Hepatocyte (in vitro differentiated cells): ENCODE data around the gene GSTM1. TPM values are rescaled to one million over a fixed set of nuclear protein-coding genes. Genes with fewer than 3 reads are reported as not detected.
"Not testable (repeated sequence)": the region's sequence is repeated elsewhere in the genome, so short reads cannot be mapped to it uniquely, and the experiment has no call there.

Source experiments
- DNase-seq: peaks from one replicate; pipeline ENCODE4 v3.0.0-alpha.2; 2016; ENCODE audit warnings: low spot score
- H2AFZ ChIP-seq: fragments of 200-600 bp; sonication (generic); 2 replicates; pipeline ENCODE4 v1.6.0; 2016; ENCODE audit warnings: antibody characterized with exemption, mild to moderate bottlenecking
- H3K27ac ChIP-seq: fragments of 200-600 bp; sonication (generic); 2 replicates; pipeline ENCODE4 v1.5.1; 2016; ENCODE audit warnings: mild to moderate bottlenecking
- H3K27me3 ChIP-seq: fragments of 200-600 bp; sonication (generic); 2 replicates; pipeline ENCODE4 v1.6.1; 2016
- H3K36me3 ChIP-seq: fragments of 200-600 bp; sonication (generic); replicated peaks from 2 replicates; pipeline ENCODE4 v1.5.1; 2016; ENCODE audit warnings: low read depth; ENCODE audit not compliant: insufficient read depth
- H3K4me1 ChIP-seq: fragments of 200-600 bp; sonication (generic); 2 replicates; pipeline ENCODE4 v1.5.1; 2016; ENCODE audit warnings: mild to moderate bottlenecking, moderate library complexity; ENCODE audit not compliant: insufficient read depth
- H3K4me2 ChIP-seq: fragments of 200-600 bp; sonication (generic); 2 replicates; pipeline ENCODE4 v1.6.0; 2016
- H3K4me3 ChIP-seq: fragments of 200-600 bp; sonication (generic); 2 replicates; pipeline ENCODE4 v1.5.1; 2016; ENCODE audit warnings: mild to moderate bottlenecking
- H3K79me2 ChIP-seq: fragments of 200-600 bp; sonication (generic); 2 replicates; pipeline ENCODE4 v1.6.0; 2017; ENCODE audit warnings: mild to moderate bottlenecking
- H3K9me2 ChIP-seq: fragments of 200-600 bp; sonication (generic); replicated peaks from 2 replicates; pipeline ENCODE4 v1.6.0; 2017; ENCODE audit warnings: mild to moderate bottlenecking; ENCODE audit not compliant: insufficient read depth
- H3K9me3 ChIP-seq: fragments of 200-600 bp; sonication (generic); 2 replicates; pipeline ENCODE4 v1.5.1; 2016; ENCODE audit warnings: low read depth, mild to moderate bottlenecking
- H4K20me1 ChIP-seq: fragments of 200-600 bp; sonication (generic); 2 replicates; pipeline ENCODE4 v1.6.0; 2016; ENCODE audit warnings: mild to moderate bottlenecking; ENCODE audit not compliant: insufficient read depth, poor library complexity, severe bottlenecking
- CTCF ChIP-seq: fragments of 200-600 bp; sonication (generic); IDR thresholded peaks from 2 replicates; pipeline ENCODE4 v1.5.1; 2016; ENCODE audit warnings: antibody characterized with exemption, mild to moderate bottlenecking; ENCODE audit not compliant: poor library complexity
- EZH2 ChIP-seq: fragments of 200-600 bp; sonication (generic); IDR thresholded peaks from 2 replicates; pipeline ENCODE4 v1.6.1; 2016; ENCODE audit warnings: antibody characterized with exemption, mild to moderate bottlenecking, borderline replicate concordance
- EZH2phosphoT487 ChIP-seq: fragments of 200-600 bp; sonication (generic); IDR thresholded peaks from one replicate; pipeline ENCODE4 v1.6.1; 2018; ENCODE audit warnings: antibody characterized with exemption, mild to moderate bottlenecking, low read depth, moderate library complexity; ENCODE audit not compliant: unreplicated experiment, severe bottlenecking
- WGBS: methylation state at CpG from one replicate; pipeline ENCODE4 v1.1.6; 2016; ENCODE audit warnings: low lambda C conversion rate; ENCODE audit errors: missing lambda C conversion rate; 5-methylcytosine and 5-hydroxymethylcytosine counted together
- polyA plus RNA-seq: library from polyadenylated mRNA; unstranded; fragments of >200 nt; fragmentation: Nextera tagmentation; extraction: Ambion mirVana; gene quantifications from 2 replicates; pipeline ENCODE4 v1.2.1, GENCODE V29; 2016
- total RNA-seq: library from RNA; depleted of rRNA; stranded (reverse); fragments of >200 nt; gene quantifications from 2 replicates; pipeline ENCODE4 v1.2.3, GENCODE V29; 2014

GSTM1 gene
- total and polyA plus RNA-seq, 2 experiments from 2014 or later, result 19.9 to 44.3 TPM

DNA sequence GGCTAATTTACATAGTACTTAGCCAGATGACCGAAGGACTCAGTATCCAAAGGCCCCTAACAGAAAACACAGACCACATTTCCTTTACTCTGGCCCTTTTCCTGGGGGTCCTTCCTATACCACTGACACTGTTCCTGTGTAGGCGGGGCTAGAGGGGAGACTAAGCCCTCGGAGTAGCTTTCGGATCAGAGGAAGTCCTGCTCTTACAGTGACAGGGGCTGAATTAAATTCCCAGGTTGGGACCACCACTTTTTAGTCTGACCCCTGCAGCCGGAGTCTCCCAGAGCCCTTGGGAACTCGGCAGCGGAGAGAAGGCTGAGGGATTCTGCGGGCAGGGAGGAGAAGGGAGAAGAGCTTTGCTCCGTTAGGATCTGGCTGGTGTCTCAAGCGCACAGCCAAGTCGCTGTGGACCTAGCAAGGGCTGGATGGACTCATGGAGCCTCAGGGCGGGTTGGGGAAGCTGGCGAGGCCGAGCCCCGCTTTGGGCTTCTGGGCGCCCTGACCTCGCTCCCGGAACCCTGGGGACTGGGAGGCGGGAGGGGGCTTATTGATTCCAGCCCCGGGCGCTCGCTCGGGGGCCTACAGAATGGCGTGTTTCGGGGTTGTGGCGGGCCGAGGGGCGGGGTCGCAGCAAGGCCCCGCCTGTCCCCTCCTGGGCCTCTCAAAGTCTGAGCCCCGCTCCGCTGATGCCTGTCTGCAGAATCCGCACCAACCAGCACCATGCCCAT is 24.1 kb downstream of the GSTM1 start, which contains the start of gene GSTM5:
Gene GSTM5 (plus strand): TSS at position 659 of the 728 bp plus-strand sequence. CDS start 62 bp downstream, at position 721.
- not testable (repeated sequence) for H3K36me3 ChIP-seq, H2AFZ ChIP-seq, H3K9me3 ChIP-seq, H4K20me1 ChIP-seq, H3K27me3 ChIP-seq, H3K9me2 ChIP-seq, H3K4me3 ChIP-seq, DNase-seq, H3K27ac ChIP-seq, H3K4me1 ChIP-seq, H3K4me2 ChIP-seq, H3K79me2 ChIP-seq
- 85% methylated on average over 19 of the region's 33 CpGs for WGBS

GRCh38 chr1:109712321-109712864 is 24.8 kb downstream of the GSTM1 start:
- H3K36me3 ChIP-seq, result no peaks in the 10 kb centered on the region
- no peak overlapping the region for H3K27ac ChIP-seq
- no peak overlapping the region for H3K4me3 ChIP-seq
- DNase-seq, result no peak
- no peaks in the 10 kb centered on the region for H3K4me1 ChIP-seq
- WGBS, result 95% methylated on average over 11 of the region's 22 CpGs
- no peaks in the 10 kb centered on the region for H4K20me1 ChIP-seq
- H3K79me2 ChIP-seq, result no peaks in the 10 kb centered on the region
- no peak overlapping the region for H3K4me2 ChIP-seq
- no peaks in the 10 kb centered on the region for H3K9me2 ChIP-seq
- no peak for TF ChIP-seq EZH2phosphoT487
- no peak for TF ChIP-seq EZH2
- no peak for TF ChIP-seq CTCF
- H3K27me3 ChIP-seq, result no peaks in the 10 kb centered on the region
- H2AFZ ChIP-seq, result no peak overlapping the region
- no peaks in the 10 kb centered on the region for H3K9me3 ChIP-seq

DNA sequence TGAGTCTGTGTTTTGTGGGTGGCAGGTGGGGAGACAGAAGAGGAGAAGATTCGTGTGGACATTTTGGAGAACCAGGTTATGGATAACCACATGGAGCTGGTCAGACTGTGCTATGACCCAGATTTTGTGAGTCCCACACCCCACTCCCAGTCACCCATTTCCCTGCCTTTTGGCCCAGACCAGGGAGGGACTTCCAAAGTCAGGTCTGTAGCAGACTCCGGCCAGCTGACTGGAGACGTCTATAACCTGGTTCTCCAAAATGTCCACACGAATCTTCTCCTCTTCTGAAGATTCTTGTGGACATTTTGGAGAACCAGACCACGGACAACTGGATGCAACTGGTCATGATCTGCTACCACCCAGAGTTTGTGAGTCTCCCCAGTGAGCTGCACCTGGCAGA is 26.0 kb downstream of the GSTM1 start:
- no peaks in the 10 kb centered on the region for H3K9me3 ChIP-seq
- H3K9me2 ChIP-seq, result no peaks in the 10 kb centered on the region
- no peak overlapping the region for H3K4me2 ChIP-seq
- no peak for DNase-seq
- H3K4me3 ChIP-seq, result no peak overlapping the region
- no peaks in the 10 kb centered on the region for H3K79me2 ChIP-seq
- no peaks in the 10 kb centered on the region for H3K4me1 ChIP-seq
- H3K27ac ChIP-seq, result no peak overlapping the region
- no peaks in the 10 kb centered on the region for H3K36me3 ChIP-seq
- no peaks in the 10 kb centered on the region for H4K20me1 ChIP-seq
- no peaks in the 10 kb centered on the region for H3K27me3 ChIP-seq
- 89% methylated on average over 5 of the region's 5 CpGs for WGBS
- TF ChIP-seq EZH2 (no peak), EZH2phosphoT487 (no peak), CTCF (no peak)
- H2AFZ ChIP-seq, result no peak overlapping the region

DNA sequence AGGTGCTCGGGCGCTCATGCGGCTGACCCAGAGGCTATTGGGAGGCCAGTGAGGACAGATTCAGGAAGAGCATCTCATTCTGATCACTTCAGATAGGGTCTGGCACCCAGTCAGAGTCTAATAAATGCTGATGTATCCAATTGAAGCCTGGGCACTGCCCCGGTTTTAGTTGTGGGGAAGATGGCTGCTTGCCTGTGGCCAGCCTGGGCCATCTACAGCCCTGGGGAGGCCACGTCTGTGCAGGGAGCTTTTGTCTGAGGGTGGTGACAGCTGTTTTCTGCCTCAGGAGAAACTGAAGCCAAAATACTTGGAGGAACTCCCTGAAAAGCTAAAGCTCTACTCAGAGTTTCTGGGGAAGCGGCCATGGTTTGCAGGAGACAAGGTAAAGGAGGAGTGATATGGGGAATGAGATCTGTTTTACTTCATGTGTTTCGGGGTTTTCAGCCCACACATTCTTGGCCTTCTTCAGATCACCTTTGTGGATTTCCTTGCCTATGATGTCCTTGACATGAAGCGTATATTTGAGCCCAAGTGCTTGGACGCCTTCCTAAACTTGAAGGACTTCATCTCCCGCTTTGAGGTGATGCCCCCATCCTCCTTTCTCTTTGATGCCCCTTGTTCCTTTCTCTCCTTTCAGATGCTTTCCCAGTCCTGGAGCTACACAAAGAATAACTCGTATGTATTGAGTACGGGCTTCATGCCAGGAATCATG is 27.2 kb downstream of the GSTM1 start:
- Histone ChIP-seq H3K9me3 (no peaks in the 10 kb centered on the region), H4K20me1 (no peaks in the 10 kb centered on the region), H3K36me3 (no peaks in the 10 kb centered on the region), H3K27me3 (no peaks in the 10 kb centered on the region), H3K79me2 (no peaks in the 10 kb centered on the region), H3K9me2 (no peaks in the 10 kb centered on the region), H3K4me3 (no peak overlapping the region), H3K4me1 (no peaks in the 10 kb centered on the region), H3K27ac (no peak overlapping the region), H3K4me2 (no peak overlapping the region), H2AFZ (no peak overlapping the region)
- no peak for DNase-seq
- 88% methylated on average over 12 of the region's 12 CpGs for WGBS
- no peak for TF ChIP-seq EZH2
- no peak for TF ChIP-seq EZH2phosphoT487
- TF ChIP-seq CTCF, result no peak
